OCI-LY1 (cell line): Measurements from ENCODE around the gene CTNNA2.

Source experiments
- CTCF ChIP-seq: fragments of 200-600 bp; sonication (generic), shearing (Covaris generic); IDR thresholded peaks from 2 replicates; pipeline ENCODE4 v1.5.1; 2017; ENCODE audit warnings: mild to moderate bottlenecking, antibody characterized with exemption, low read length, moderate library complexity, mixed read lengths
- EZH2 ChIP-seq: fragments of 200-600 bp; sonication (generic), shearing (Covaris generic); IDR thresholded peaks from 2 replicates; pipeline ENCODE4 v1.8.0; 2017; ENCODE audit warnings: borderline replicate concordance, mixed run types, mild to moderate bottlenecking, antibody characterized with exemption, low read length, moderate library complexity, mixed read lengths

DNA sequence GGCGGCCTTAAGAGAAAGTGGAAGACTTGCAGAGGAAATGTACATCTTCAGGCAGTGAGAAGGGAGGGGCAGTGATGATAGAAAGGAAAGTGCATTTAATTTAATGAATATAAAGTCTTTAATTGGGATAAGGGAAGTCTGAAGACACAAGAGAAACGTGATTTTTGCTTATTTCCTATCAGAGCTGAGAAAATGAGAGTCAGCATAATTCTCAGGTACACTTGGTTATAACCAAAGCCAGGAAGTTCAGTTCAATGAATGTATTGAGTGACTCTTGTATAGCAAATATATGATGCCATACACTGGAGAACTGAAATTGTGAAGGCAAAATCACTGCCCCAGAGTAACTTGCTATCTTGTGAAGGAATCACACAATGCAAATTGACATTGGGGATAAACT lies 535.4 kb downstream of the CTNNA2 start:
- TF ChIP-seq CTCF (no peak), EZH2 (no peak)
